Inferior parietal cortex (tissue), 1 donor: Measurements from ENCODE around the gene METTL13.

Source experiments
- DNase-seq: peaks from one replicate; pipeline ENCODE4 v3.0.0-alpha.2; 2016; ENCODE audit errors: extremely low spot score

The METTL13 gene

DNA sequence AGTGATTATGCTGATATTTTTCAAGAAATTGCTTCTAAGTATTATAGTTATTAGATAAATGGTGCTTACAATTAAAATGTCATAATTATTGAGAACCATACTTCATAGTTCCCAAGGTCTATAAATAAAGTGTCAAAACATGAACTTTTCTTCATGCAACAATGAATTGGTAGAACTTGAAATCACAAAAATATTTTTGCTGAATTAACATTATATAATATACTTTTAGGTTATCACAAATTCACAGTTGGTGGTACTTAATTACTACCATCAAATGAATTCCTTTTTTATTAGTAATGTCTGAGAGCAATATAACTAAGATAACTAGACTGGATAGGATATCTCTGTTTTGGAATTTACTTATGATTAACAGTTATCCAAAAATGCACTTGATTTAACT is 64.5 kb downstream of the METTL13 start:
- DNase-seq = no peak
